Esophagus squamous epithelium (tissue), 4 donors: ENCODE results near the gene RASSF5.
"Not testable (repeated sequence)": the region's sequence is repeated elsewhere in the genome, so short reads cannot be mapped to it uniquely, and the experiment has no call there.

Experiments
- CTCF ChIP-seq, 6 experiments: fragments of 450-650 bp in 4 of 6; fragments of 200-600 bp in 2 of 6; sonication (generic) in 2 of 6; IDR thresholded peaks; one replicate each; pipeline ENCODE4 v1.5.1; 2016 to 2019; ENCODE audit warnings: antibody characterized with exemption in 6 of 6, mild to moderate bottlenecking in 4 of 6, moderate library complexity in 4 of 6
- POLR2A ChIP-seq, 4 donors: fragments of 450-650 bp; IDR thresholded peaks; one replicate each; pipeline ENCODE4 v1.6.1; 2017; ENCODE audit warnings: antibody characterized with exemption in 4 of 4, mild to moderate bottlenecking in 4 of 4, moderate library complexity in 3 of 4

GRCh38 chr1:206483864-206484263 lies 23.5 kb upstream of the RASSF5 start:
- not testable (repeated sequence) for TF ChIP-seq POLR2A, CTCF (IDR thresholded peaks at IDR 0.05)
